WTC11 (cell line): Measurements from ENCODE around the gene IFRD2. TPM values are rescaled to one million over a fixed set of nuclear protein-coding genes. Genes with fewer than 3 reads are reported as not detected.
"Not testable (repeated sequence)": the region's sequence is repeated elsewhere in the genome, so short reads cannot be mapped to it uniquely, and the experiment has no call there.

Source experiments
- ATAC-seq: fragments of 200-7000 bp; cut with Tn5 transposase; 2 replicates; pipeline ENCODE4 v1.10.0; 2021; ENCODE audit warnings: mild to moderate bottlenecking, moderate library complexity
- CTCF ChIA-PET: fragments of 300-600 bp; sonication (Branson Sonifier 250); formaldehyde crosslinking; loops from one replicate; lab custom pipeline; 2021; ENCODE audit warnings: antibody characterized with exemption; lab: Charles Lee
- POLR2A ChIA-PET: fragments of 350-600 bp; sonication (Branson Sonifier 250); formaldehyde crosslinking; loops from one replicate; lab custom pipeline; 2021; ENCODE audit warnings: antibody characterized with exemption; lab: Charles Lee
- DNase-seq: peaks from one replicate; pipeline ENCODE4 v3.0.0; 2021; ENCODE audit warnings: low spot score
- H3K27ac Mint-ChIP-seq: 2 replicates; pipeline ENCODE4 v1.8.0; 2021; ENCODE audit warnings: mixed read lengths
- H3K27me3 Mint-ChIP-seq: 2 replicates; pipeline ENCODE4 v1.8.0; 2021; ENCODE audit warnings: low read depth, mild to moderate bottlenecking, moderate library complexity, mixed read lengths
- H3K36me3 Mint-ChIP-seq: 2 replicates; pipeline ENCODE4 v1.8.0; 2021; ENCODE audit warnings: mixed read lengths
- H3K4me1 Mint-ChIP-seq: 2 replicates; pipeline ENCODE4 v1.8.0; 2022; ENCODE audit warnings: mixed read lengths
- H3K4me3 Mint-ChIP-seq: 2 replicates; pipeline ENCODE4 v1.8.0; 2021; ENCODE audit warnings: mild to moderate bottlenecking, moderate library complexity, mixed read lengths
- H3K9me3 Mint-ChIP-seq: 2 replicates; pipeline ENCODE4 v1.8.0; 2021; ENCODE audit warnings: mixed read lengths
- ATF3 ChIP-seq: sonication (generic); formaldehyde crosslinking; conservative IDR thresholded peaks from 2 replicates; pipeline ENCODE4 v1.8.1; 2022; ENCODE audit warnings: mild to moderate bottlenecking, missing genetic modification reagents
- ATF6 ChIP-seq: sonication (generic); formaldehyde crosslinking; IDR thresholded peaks from 2 replicates; pipeline ENCODE4 v1.8.1; 2023; ENCODE audit warnings: mild to moderate bottlenecking, missing genetic modification reagents
- CREM ChIP-seq: sonication (generic); formaldehyde crosslinking; IDR thresholded peaks from 2 replicates; pipeline ENCODE4 v1.8.1; 2022; ENCODE audit warnings: mild to moderate bottlenecking, missing genetic modification reagents, moderate library complexity
- ETV6 ChIP-seq: sonication (generic); formaldehyde crosslinking; IDR thresholded peaks from 2 replicates; pipeline ENCODE4 v1.8.1; 2022; ENCODE audit warnings: mild to moderate bottlenecking, missing genetic modification reagents
- GTF2I ChIP-seq: fragments of 250-450 bp; sonication (Bioruptor Pico); conservative IDR thresholded peaks from 2 replicates; pipeline ENCODE4 v1.4.0; 2021; ENCODE audit warnings: mild to moderate bottlenecking
- HMGA2 ChIP-seq: fragments of 250-450 bp; sonication (Bioruptor Pico); IDR thresholded peaks from 2 replicates; pipeline ENCODE4 v1.4.0; 2021; ENCODE audit warnings: mild to moderate bottlenecking, moderate library complexity
- JUN ChIP-seq: sonication (generic); formaldehyde crosslinking; IDR thresholded peaks from 2 replicates; pipeline ENCODE4 v1.8.0; 2023; ENCODE audit warnings: mild to moderate bottlenecking, missing genetic modification reagents
- MAX ChIP-seq: sonication (generic); formaldehyde crosslinking; IDR thresholded peaks from 2 replicates; pipeline ENCODE4 v1.8.0; 2022; ENCODE audit warnings: mild to moderate bottlenecking, missing genetic modification reagents
- MYBL2 ChIP-seq: sonication (generic); formaldehyde crosslinking; IDR thresholded peaks from 2 replicates; pipeline ENCODE4 v1.8.1; 2023; ENCODE audit warnings: mild to moderate bottlenecking, moderate library complexity, missing genetic modification reagents
- NR1H2 ChIP-seq: sonication (generic); formaldehyde crosslinking; IDR thresholded peaks from 2 replicates; pipeline ENCODE4 v1.9.0; 2021; ENCODE audit warnings: mild to moderate bottlenecking, moderate library complexity, missing genetic modification reagents
- NR2C2 ChIP-seq: sonication (generic); formaldehyde crosslinking; IDR thresholded peaks from 2 replicates; pipeline ENCODE4 v1.8.0; 2022; ENCODE audit warnings: mild to moderate bottlenecking, missing genetic modification reagents
- NR3C1 ChIP-seq: sonication (generic); formaldehyde crosslinking; conservative IDR thresholded peaks from 2 replicates; pipeline ENCODE4 v1.8.1; 2023; ENCODE audit warnings: low read depth, mild to moderate bottlenecking, missing genetic modification reagents
- OVOL2 ChIP-seq: fragments of 250-450 bp; sonication (Bioruptor Pico); IDR thresholded peaks from 2 replicates; pipeline ENCODE4 v1.9.0; 2021; ENCODE audit warnings: mild to moderate bottlenecking, borderline replicate concordance
- PRDM15 ChIP-seq: sonication (generic); formaldehyde crosslinking; IDR thresholded peaks from 2 replicates; pipeline ENCODE4 v1.8.0; 2022; ENCODE audit warnings: missing genetic modification reagents
- SMAD4 ChIP-seq: sonication (generic); formaldehyde crosslinking; IDR thresholded peaks from 2 replicates; pipeline ENCODE4 v1.8.0; 2022; ENCODE audit warnings: mild to moderate bottlenecking, missing genetic modification reagents
- TEAD1 ChIP-seq: sonication (generic); formaldehyde crosslinking; IDR thresholded peaks from 2 replicates; pipeline ENCODE4 v1.8.0; 2022; ENCODE audit warnings: mild to moderate bottlenecking, missing genetic modification reagents
- ZBTB21 ChIP-seq: sonication (generic); formaldehyde crosslinking; IDR thresholded peaks from 2 replicates; pipeline ENCODE4 v1.8.1; 2023; ENCODE audit warnings: mild to moderate bottlenecking, missing genetic modification reagents, borderline replicate concordance
- ZBTB43 ChIP-seq: sonication (generic); formaldehyde crosslinking; IDR thresholded peaks from 2 replicates; pipeline ENCODE4 v1.8.1; 2023; ENCODE audit warnings: mild to moderate bottlenecking, missing genetic modification reagents
- ZNF121 ChIP-seq: sonication (generic); formaldehyde crosslinking; IDR thresholded peaks from 2 replicates; pipeline ENCODE4 v1.8.0; 2023; ENCODE audit warnings: missing genetic modification reagents
- ZNF138 ChIP-seq: sonication (generic); formaldehyde crosslinking; conservative IDR thresholded peaks from 2 replicates; pipeline ENCODE4 v1.8.1; 2022; ENCODE audit warnings: mild to moderate bottlenecking, moderate library complexity, missing genetic modification reagents
- ZNF219 ChIP-seq: sonication (generic); formaldehyde crosslinking; IDR thresholded peaks from 2 replicates; pipeline ENCODE4 v1.8.0; 2023; ENCODE audit warnings: missing genetic modification reagents, mild to moderate bottlenecking, borderline replicate concordance
- ZNF263 ChIP-seq: sonication (generic); formaldehyde crosslinking; IDR thresholded peaks from 2 replicates; pipeline ENCODE4 v1.8.1; 2022; ENCODE audit warnings: low read depth, mild to moderate bottlenecking, moderate library complexity, missing genetic modification reagents
- total RNA-seq: library from RNA; stranded (reverse); gene quantifications from 3 replicates; pipeline ENCODE4 v1.2.3, GENCODE V29; 2021

Gene IFRD2
- total RNA-seq, 1 experiment from 2014 or later = 92.0 TPM

GRCh38 chr3:50262778-50263177, 29.5 kb downstream of the IFRD2 start:
- Mint-ChIP-seq H3K27me3 (no peaks in the 10 kb centered on the region; the same call in 1 of the 2 replicates), H3K4me3 (no peak overlapping the region), H3K27ac (no peak overlapping the region), H3K36me3 (peaks cover 2% of the 10 kb centered on the region; the same call in 1 of the 2 replicates), H3K4me1 (peaks cover 44% of the 10 kb centered on the region), H3K9me3 (no peaks in the 10 kb centered on the region)
- CTCF ChIA-PET = interaction anchor here (0.6 to 4.4 kb wide), 11 partner anchors 13 to 1938 kb away, joined by 3 to 73 read pairs (median 10); partner anchors contain the start of genes GNAT1 and HYAL1
- TF ChIP-seq PRDM15 (CRISPR knock-in tag) = no peak
- no peak for TF ChIP-seq MYBL2
- no peak for TF ChIP-seq ZNF138 (CRISPR knock-in tag)
- TF ChIP-seq NR3C1 = no peak
- no peak for TF ChIP-seq CREM (CRISPR knock-in tag)
- TF ChIP-seq TEAD1 (CRISPR knock-in tag) = no peak
- no peak for TF ChIP-seq ZNF219 (CRISPR knock-in tag)
- ATAC-seq (no peak), DNase-seq (no peak)
- POLR2A ChIA-PET = no interaction called here

- ATAC-seq, H3K9me3 Mint-ChIP-seq, POLR2A ChIA-PET, H3K36me3 Mint-ChIP-seq, DNase-seq, H3K27me3 Mint-ChIP-seq, H3K27ac Mint-ChIP-seq, H3K4me3 Mint-ChIP-seq: not testable (repeated sequence)
- CTCF ChIA-PET = interaction anchor here (3.5 kb wide), 1 partner anchor 68 kb away, joined by 61 read pairs; the partner anchor contains the start of gene GNAT1
- TF ChIP-seq ZNF121 (CRISPR knock-in tag) = peak; percentile 77; the same call in 1 of the 2 replicates
- peaks cover 42% of the 10 kb centered on the region for H3K4me1 Mint-ChIP-seq
Measured at GRCh38 chr3:50262200-50262599, 30.0 kb downstream of the IFRD2 start.

GRCh38 chr3:50261505-50261904, 30.7 kb downstream of the IFRD2 start:
- no peaks in the 10 kb centered on the region for H3K9me3 Mint-ChIP-seq
- TF ChIP-seq NR2C2 (CRISPR knock-in tag) = no peak
- no peak for TF ChIP-seq GTF2I (CRISPR knock-in tag)
- TF ChIP-seq MAX = no peak
- TF ChIP-seq ZNF263 (CRISPR knock-in tag) = no peak
- TF ChIP-seq OVOL2 = no peak
- TF ChIP-seq HMGA2 (CRISPR knock-in tag) = no peak
- no peak for TF ChIP-seq ZBTB21
- TF ChIP-seq ATF6 = no peak
- no peak for TF ChIP-seq ZBTB43 (CRISPR knock-in tag)
- no peak for TF ChIP-seq JUN (CRISPR knock-in tag)
- TF ChIP-seq ATF3 (CRISPR knock-in tag) = no peak
- no peak for TF ChIP-seq ETV6 (CRISPR knock-in tag)
- TF ChIP-seq NR1H2 = no peak
- TF ChIP-seq SMAD4 (CRISPR knock-in tag) = no peak
- TF ChIP-seq, all 79 proteins: peak for 0
- Mint-ChIP-seq H3K4me1 (peaks cover 37% of the 10 kb centered on the region), H3K27ac (no peak overlapping the region), H3K36me3 (peaks cover 12% of the 10 kb centered on the region), H3K27me3 (no peaks in the 10 kb centered on the region; the same call in 1 of the 2 replicates), H3K4me3 (0 out of 2 replicates have a peak overlapping the region, but pooled peaks have one; percentile 64)
- no peak for ATAC-seq
- ChIA-PET CTCF (interaction anchor here (2.8 to 7.6 kb wide), 6 partner anchors 12 to 69 kb away, joined by 17 to 151 read pairs (median 76); partner anchors contain the start of gene SEMA3B), POLR2A (interaction anchor here (0.6 kb wide), 1 partner anchor 406 kb away, joined by 3 read pairs; no protein-coding TSS in a partner anchor)
- DNase-seq = no peak
